MM.1S (cell line): ENCODE measurements around the gene CGB7.
A peak's percentile ranks its signal among the peaks of the same experiment; 100 is the strongest.

Experiments
- DNase-seq: peaks from one replicate; pipeline ENCODE4 v3.0.0-alpha.2; 2015
- H2AFZ ChIP-seq: fragments of 300-600 bp; sonication (generic); 2 replicates; pipeline ENCODE4 v1.6.0; 2016; ENCODE audit warnings: antibody characterized with exemption, low read length
- H3F3A ChIP-seq: fragments of 300-600 bp; sonication (generic); 2 replicates; pipeline ENCODE4 v1.6.1; 2016; ENCODE audit warnings: mild to moderate bottlenecking, antibody characterized with exemption, low read length, moderate library complexity, mixed read lengths; ENCODE audit not compliant: insufficient read depth
- H3K27ac ChIP-seq: fragments of 300-600 bp; sonication (generic); 2 replicates; pipeline ENCODE4 v1.5.1; 2016; ENCODE audit warnings: mild to moderate bottlenecking, low read length
- H3K27me3 ChIP-seq: fragments of 300-600 bp; sonication (generic); replicated peaks from 2 replicates; pipeline ENCODE4 v1.6.0; 2016; ENCODE audit warnings: low read length; ENCODE audit not compliant: insufficient read depth
- H3K36me3 ChIP-seq: fragments of 300-600 bp; sonication (generic); replicated peaks from 2 replicates; pipeline ENCODE4 v1.6.1; 2016; ENCODE audit warnings: mild to moderate bottlenecking, low read length, mixed read lengths; ENCODE audit not compliant: insufficient read depth
- H3K4me1 ChIP-seq: fragments of 300-600 bp; sonication (generic); 2 replicates; pipeline ENCODE4 v1.6.1; 2016; ENCODE audit warnings: low read length, mixed read lengths
- H3K4me2 ChIP-seq: fragments of 300-600 bp; sonication (generic); 2 replicates; pipeline ENCODE4 v1.6.0; 2016; ENCODE audit warnings: low read depth, low read length
- H3K4me3 ChIP-seq: fragments of 300-600 bp; sonication (generic); 2 replicates; pipeline ENCODE4 v1.5.1; 2016; ENCODE audit warnings: low read length, mixed read lengths
- H3K79me2 ChIP-seq: fragments of 300-600 bp; sonication (generic); 2 replicates; pipeline ENCODE4 v1.6.1; 2016; ENCODE audit warnings: mixed run types, low read length, mixed read lengths
- H3K9ac ChIP-seq: fragments of 300-600 bp; sonication (generic); 2 replicates; pipeline ENCODE4 v1.6.1; 2016; ENCODE audit warnings: low read length, mixed read lengths
- H3K9me2 ChIP-seq: fragments of 300-600 bp; sonication (generic); replicated peaks from 2 replicates; pipeline ENCODE4 v1.6.1; 2016; ENCODE audit warnings: mild to moderate bottlenecking, low read length, mixed read lengths; ENCODE audit not compliant: insufficient read depth
- H3K9me3 ChIP-seq: fragments of 300-600 bp; sonication (generic); replicated peaks from 2 replicates; pipeline ENCODE4 v1.6.1; 2016; ENCODE audit warnings: mild to moderate bottlenecking, low read length, mixed read lengths; ENCODE audit not compliant: insufficient read depth
- H4K20me1 ChIP-seq: fragments of 300-600 bp; sonication (generic); 2 replicates; pipeline ENCODE4 v1.6.1; 2016; ENCODE audit warnings: mild to moderate bottlenecking, low read length, moderate library complexity, mixed read lengths; ENCODE audit not compliant: insufficient read depth
- CTCF ChIP-seq: fragments of 300-600 bp; sonication (generic); IDR thresholded peaks from 2 replicates; pipeline ENCODE4 v1.5.1; 2016; ENCODE audit warnings: antibody characterized with exemption, low read length, mixed read lengths
- EZH2 ChIP-seq: fragments of 300-600 bp; sonication (generic); optimal IDR thresholded peaks from 2 replicates; pipeline ENCODE3; 2017; ENCODE audit warnings: low read depth, mild to moderate bottlenecking, antibody characterized with exemption, low read length, mixed read lengths
- EZH2phosphoT487 ChIP-seq: fragments of 300-600 bp; sonication (generic); IDR thresholded peaks from 2 replicates; pipeline ENCODE4 v1.6.1; 2018; ENCODE audit warnings: antibody characterized with exemption, low read length

The CGB7 gene

GRCh38 chr19:49017041-49017665 is 40.4 kb downstream of the CGB7 start, which contains the start of gene LHB:
Gene LHB (minus strand): TSS chr19:49017091. CDS start chr19:49017081, 10 bp downstream.
- Histone ChIP-seq H3K9ac (no peak within 1 kb of the TSS), H3K79me2 (no peaks in the 10 kb centered on the region), H3K9me3 (no peaks in the 10 kb centered on the region), H3K4me3 (peak within 1 kb of the TSS; percentile 56), H3K4me2 (peak within 1 kb of the TSS; percentile 94), H4K20me1 (no peaks in the 10 kb centered on the region), H3K9me2 (no peaks in the 10 kb centered on the region), H3K27ac (no peak within 1 kb of the TSS), H3K36me3 (no peaks in the 10 kb centered on the region), H2AFZ (0 out of 2 replicates have a peak within 1 kb of the TSS, but pooled peaks have one; percentile 11), H3K27me3 (peaks cover 30% of the 10 kb centered on the region), H3K4me1 (no peaks in the 10 kb centered on the region), H3F3A (no peaks in the 10 kb centered on the region)
- TF ChIP-seq EZH2 (no peak), CTCF (no peak)
- no peak for DNase-seq

GRCh38 chr19:49016067-49016839 is 41.3 kb downstream of the CGB7 start:
- no peak overlapping the region for H3K4me3 ChIP-seq
- H3K4me2 ChIP-seq: no peak overlapping the region
- H3K4me1 ChIP-seq: no peaks in the 10 kb centered on the region
- DNase-seq: no peak
- H3F3A ChIP-seq: no peaks in the 10 kb centered on the region
- no peaks in the 10 kb centered on the region for H4K20me1 ChIP-seq
- H3K9me3 ChIP-seq: no peaks in the 10 kb centered on the region
- H2AFZ ChIP-seq: no peak overlapping the region
- TF ChIP-seq EZH2: no peak
- TF ChIP-seq CTCF: no peak
- TF ChIP-seq EZH2phosphoT487: no peak
- no peaks in the 10 kb centered on the region for H3K36me3 ChIP-seq
- peaks cover 26% of the 10 kb centered on the region for H3K27me3 ChIP-seq
- H3K9ac ChIP-seq: no peak overlapping the region
- H3K9me2 ChIP-seq: no peaks in the 10 kb centered on the region
- no peak overlapping the region for H3K27ac ChIP-seq
- H3K79me2 ChIP-seq: no peaks in the 10 kb centered on the region

GRCh38 chr19:49014870-49015255 is 42.7 kb downstream of the CGB7 start:
- no peak overlapping the region for H3K27ac ChIP-seq
- H3K4me1 ChIP-seq: no peaks in the 10 kb centered on the region
- peaks cover 16% of the 10 kb centered on the region for H3K27me3 ChIP-seq
- no peak for DNase-seq
- no peaks in the 10 kb centered on the region for H4K20me1 ChIP-seq
- no peak overlapping the region for H3K4me2 ChIP-seq
- no peaks in the 10 kb centered on the region for H3F3A ChIP-seq
- H3K9ac ChIP-seq: no peak overlapping the region
- no peaks in the 10 kb centered on the region for H3K36me3 ChIP-seq
- H2AFZ ChIP-seq: no peak overlapping the region
- no peaks in the 10 kb centered on the region for H3K9me2 ChIP-seq
- no peaks in the 10 kb centered on the region for H3K9me3 ChIP-seq
- no peak overlapping the region for H3K4me3 ChIP-seq
- TF ChIP-seq EZH2phosphoT487 (no peak), CTCF (no peak), EZH2 (no peak)
- no peaks in the 10 kb centered on the region for H3K79me2 ChIP-seq
